HG03378 (cell line): ENCODE results near the gene MAGI2.

ENCODE experiments used
- ATAC-seq: cut with Tn5 transposase; IDR thresholded peaks from one replicate; pipeline ENCODE4 v1.9.1; 2021; ENCODE audit warnings: mild to moderate bottlenecking, moderate library complexity; ENCODE audit not compliant: unreplicated experiment

The MAGI2 gene

DNA sequence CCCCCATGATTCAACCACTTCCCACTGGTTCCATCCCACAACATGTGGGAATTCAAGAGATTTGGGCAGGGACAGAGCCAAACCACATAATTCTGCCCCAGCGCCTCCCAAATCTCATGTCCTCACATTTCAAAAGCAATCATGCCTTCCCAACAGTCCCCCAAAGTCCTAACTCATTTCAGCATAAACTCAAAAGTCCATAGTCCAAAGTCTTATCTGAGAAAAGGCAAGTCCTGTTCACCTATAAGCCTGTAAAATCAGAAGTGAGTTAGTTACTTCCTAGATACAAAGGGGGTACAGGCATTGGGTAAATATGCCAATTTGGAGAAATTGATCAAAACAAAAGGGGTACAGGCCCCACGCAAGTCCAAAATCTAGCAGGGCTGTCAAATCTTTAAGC is 272.9 kb downstream of the MAGI2 start:
- no peak for ATAC-seq

DNA sequence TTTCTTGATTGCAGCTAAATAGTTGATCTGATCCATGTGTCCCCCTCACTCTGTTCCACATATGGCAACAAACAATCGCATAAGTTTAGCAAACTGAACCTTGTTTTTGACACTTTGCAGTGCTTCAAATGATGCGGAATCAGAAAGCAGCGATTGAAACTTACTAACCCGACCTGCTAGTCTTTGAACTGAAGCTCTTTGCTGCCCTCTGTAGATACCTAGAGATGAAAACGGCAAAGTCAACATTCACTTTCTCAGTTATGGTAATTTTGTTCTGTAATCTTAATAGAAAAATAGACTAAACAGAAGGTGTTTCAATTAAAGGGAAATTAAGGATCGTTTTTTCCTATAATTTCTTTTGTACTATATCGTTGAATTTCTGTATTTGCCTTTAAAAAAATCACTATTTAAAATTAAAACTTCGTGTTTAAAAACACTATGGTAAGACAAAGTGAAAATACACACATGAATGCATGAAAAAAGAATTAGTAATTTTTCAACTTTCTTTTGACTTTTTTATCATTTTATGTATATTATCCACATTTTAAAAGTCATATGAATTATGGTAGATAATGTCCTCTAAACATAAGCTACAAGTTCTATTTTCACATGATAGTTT is 276.5 kb downstream of the MAGI2 start:
- ATAC-seq: no peak

GRCh38 chr7:79175374-79175773 is 278.1 kb downstream of the MAGI2 start:
- no peak for ATAC-seq

DNA sequence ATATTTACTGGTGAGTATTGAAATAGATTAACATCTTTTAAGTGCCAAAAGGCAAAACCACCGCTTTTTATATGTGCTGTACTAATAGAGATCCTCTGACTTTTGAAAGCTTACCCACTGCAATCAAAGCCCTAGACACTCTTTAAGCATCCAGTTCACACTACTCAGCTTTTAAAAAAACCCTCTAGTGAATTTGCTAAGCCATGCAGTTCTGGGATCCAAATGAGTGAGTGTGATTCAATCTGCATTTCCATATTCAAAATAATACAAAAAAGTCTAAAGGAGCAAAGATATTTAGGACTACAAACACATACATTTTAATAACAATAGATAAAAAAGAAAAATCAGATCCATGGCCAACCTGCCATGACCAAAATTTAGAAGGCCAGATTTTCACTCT is 288.2 kb downstream of the MAGI2 start:
- ATAC-seq: no peak

GRCh38 chr7:79159040-79159664 is 294.3 kb downstream of the MAGI2 start:
- no peak for ATAC-seq

- ATAC-seq: no peak
Observed at GRCh38 chr7:79157281-79157680, 296.2 kb downstream of the MAGI2 start.

DNA sequence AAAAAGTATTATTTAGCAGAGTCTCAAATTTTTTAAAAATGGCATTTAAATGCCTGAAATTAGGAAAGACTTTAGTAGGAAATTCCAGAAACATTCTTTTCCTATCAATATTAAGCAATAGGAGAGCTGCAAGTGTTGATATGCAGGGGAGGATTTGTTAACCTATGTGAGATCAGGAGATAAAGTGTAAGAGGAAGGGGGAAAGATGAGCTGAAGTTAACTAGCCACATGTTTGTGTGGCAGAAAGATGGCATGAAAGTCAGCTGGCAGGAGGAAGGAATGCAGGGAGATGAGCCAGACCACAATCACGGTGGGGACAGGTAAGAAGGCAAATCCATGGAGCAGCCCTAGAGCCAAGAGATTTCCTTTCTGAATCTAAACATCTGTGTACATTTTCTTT is 303.6 kb downstream of the MAGI2 start:
- no peak for ATAC-seq

DNA sequence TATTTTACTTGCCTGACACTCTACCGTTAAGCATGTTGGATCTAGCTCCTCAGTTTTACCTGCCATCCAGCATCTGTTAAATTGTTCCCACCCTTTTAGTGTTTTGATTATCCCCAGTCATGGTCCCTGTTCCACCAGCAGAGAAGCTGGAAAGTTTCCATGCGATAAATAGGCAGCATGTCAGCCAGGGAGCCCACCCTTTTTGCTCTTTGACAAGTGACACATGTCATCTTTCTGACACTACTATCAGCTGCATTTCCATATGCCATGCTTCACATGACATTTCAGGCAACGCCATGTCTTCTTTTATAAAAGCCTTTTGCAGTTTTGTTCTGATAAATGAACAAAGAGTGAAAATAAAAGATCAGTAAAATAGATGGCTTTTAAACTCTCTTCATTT is 310.8 kb downstream of the MAGI2 start:
- no peak for ATAC-seq

DNA sequence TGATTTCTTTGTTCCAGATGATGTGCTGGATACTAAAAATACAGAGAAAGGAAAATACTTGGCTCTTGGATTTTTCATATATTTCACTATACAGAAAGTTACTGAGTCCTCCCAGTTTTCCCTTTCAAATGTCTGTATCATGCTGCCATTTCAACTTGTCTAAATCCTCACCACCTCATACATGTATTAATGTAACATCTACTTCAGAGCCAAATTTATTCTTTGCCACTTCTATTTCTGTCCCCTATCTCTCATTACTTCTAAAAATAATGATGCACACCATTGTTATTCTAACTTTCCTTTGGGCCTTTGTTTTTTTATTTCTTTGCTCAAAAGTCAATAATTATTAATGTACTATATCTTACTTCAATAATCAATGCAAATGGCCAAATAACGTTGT is 312.2 kb downstream of the MAGI2 start:
- ATAC-seq: no peak

DNA sequence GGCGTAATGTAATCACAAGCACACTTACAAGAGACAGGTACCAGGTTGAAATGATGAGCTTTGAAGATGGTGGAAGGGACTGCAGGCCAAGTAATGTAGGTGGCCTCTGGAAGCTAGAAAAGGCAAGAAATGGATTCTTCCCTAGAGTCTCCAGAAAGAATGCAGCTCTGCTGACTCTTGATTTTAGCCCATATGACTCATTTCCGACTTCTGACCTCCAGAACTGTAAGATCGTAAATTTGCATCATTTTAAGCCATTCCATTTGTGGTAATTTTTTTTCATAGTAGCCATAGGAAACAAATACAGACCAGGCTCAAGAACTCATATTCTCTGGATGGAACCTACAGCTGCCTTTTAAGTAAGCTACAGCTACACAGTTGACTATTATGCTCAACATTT is 315.5 kb downstream of the MAGI2 start:
- no peak for ATAC-seq

DNA sequence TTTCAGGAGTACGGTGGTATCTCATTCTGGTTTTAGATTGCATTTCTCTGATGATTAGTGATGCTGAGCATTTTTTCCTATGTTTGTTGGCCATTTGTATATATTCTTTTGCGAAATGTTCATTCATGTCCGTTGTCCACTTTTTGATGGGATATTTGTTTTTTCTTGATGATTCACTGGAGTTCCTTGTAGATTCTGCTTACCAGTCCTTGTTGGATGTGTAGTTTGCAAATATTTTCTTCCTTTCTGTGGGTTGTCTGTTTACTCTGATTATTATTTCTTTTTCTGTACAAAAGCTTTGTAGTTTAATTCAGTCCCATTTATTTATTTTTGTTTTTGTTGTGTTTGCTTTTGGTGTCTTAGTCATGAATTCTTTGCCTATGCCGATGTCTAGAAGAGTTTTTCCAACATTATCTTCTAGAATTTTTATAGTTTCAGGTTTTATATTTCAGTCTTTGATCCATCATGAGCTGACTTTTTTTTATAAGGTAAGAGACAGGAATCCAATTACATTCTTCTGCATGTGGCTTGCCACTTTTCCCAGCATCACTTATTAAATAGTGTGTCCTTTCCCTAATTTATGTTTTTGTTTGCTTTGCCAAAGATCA is 320.5 kb downstream of the MAGI2 start:
- no peak for ATAC-seq

DNA sequence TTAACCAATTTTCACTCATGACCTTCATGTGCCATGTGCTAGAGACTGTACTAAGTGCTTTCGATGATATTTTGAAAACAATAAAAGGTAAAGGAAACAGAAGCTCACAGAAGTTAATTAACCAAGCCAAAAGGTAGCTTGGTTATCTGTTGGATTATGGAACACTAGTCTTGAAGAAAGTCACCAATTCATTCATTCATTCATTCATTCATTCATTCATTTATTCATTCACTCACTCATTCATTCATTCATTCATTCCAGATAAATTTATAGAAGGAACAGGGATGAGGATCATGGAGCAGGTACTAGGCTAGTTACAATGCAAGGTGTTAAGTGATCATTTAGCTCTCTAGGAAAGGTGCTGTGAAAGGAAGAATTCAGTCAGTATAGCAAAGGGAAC is 322.8 kb downstream of the MAGI2 start:
- no peak for ATAC-seq

DNA sequence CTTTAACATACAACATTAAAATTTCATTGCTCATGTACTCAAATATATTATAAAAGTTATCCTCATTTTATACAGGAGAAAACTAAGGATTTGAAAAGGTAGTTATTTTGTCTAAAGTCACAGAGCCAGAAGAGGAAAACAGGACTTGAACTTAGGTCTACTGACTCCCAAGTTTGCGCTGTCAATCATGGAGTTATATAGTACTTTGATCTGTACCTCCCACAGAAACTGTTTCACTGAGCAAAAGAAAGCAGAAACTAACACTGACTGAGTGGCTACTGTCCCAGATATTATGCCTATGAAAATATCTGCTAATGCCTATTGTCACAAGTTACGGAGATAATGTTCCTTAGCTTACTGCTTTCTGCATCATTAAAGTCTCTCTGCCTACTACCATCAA is 329.1 kb downstream of the MAGI2 start:
- ATAC-seq: no peak

DNA sequence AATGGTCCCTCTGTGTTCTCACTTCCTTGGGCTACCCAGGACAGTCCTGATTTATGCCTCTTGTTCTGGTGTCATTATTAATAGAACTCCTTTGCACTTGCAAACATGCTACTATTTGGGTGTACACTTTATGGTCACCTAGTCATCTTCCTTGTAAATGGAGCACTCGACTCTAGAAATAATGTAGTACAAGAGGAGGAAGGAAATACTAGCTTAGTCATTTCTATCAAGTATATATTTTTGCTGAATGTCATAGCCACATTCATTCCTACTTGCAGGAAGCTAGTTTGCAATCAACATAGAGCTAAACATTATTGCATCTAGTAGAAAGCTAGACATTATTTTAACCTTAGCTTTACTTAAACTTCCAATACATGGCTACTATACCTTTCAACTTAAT is 335.3 kb downstream of the MAGI2 start:
- no peak for ATAC-seq

DNA sequence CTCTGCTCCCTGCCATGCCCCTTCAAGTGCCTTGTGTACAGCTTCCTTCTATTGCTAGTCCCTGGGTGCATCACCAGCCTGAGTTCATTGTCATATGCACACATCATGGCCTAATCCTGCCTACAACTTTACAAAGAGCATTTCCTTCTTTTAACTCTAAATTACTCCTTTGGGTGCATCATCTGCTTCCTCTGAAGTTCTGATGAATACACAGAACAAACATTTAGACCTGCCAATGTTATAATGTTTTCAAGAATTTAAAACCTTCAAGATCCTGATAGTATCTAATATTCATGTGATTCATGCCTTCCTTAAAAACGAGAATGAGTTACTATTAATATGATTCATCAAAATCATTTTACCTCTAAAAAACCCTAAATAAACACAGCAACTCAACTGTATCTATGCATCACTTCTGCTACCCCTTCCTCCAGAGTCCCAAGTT is 357.1 kb downstream of the MAGI2 start:
- ATAC-seq: no peak

- ATAC-seq: no peak
Observed at GRCh38 chr7:79093421-79093820, 360.0 kb downstream of the MAGI2 start.

- no peak for ATAC-seq
Observed at GRCh38 chr7:79091661-79092060, 361.8 kb downstream of the MAGI2 start.

GRCh38 chr7:79091011-79091410 is 362.5 kb downstream of the MAGI2 start:
- no peak for ATAC-seq

GRCh38 chr7:79090543-79090942 is 362.9 kb downstream of the MAGI2 start:
- no peak for ATAC-seq

DNA sequence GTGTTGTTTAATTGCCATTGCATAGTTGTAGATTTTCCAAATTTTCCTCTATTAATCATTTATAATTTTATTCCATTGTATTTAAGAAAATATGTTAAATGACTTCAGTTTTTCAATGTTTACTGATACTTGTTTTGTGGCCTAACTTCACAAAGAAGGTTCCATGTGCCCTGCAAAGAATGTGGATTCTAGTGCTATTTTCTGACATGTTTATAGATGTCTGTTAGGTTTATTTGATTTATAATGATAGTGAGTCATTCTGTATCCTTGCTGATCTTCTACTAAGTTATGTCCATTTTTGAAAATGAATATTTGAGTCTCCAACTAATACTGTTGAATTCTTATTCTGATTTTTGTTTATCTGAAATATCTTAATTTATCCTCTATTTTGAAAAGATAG is 369.0 kb downstream of the MAGI2 start:
- no peak for ATAC-seq

GRCh38 chr7:79079919-79080554 is 373.4 kb downstream of the MAGI2 start:
- no peak for ATAC-seq

GRCh38 chr7:79078273-79078672 is 375.2 kb downstream of the MAGI2 start:
- no peak for ATAC-seq
